Skeletal muscle satellite cell (primary cell): ENCODE results near the gene STAG1.
"Not testable (repeated sequence)": the region's sequence is repeated elsewhere in the genome, so short reads cannot be mapped to it uniquely, and the experiment has no call there.

Source experiments
- H3K27me3 ChIP-seq: 2 replicates; pipeline ENCODE4 v1.7.0; 2013; ENCODE audit warnings: low read length; ENCODE audit not compliant: control insufficient read depth, insufficient read depth
- H3K36me3 ChIP-seq: 2 replicates; pipeline ENCODE4 v1.7.0; 2013; ENCODE audit warnings: mild to moderate bottlenecking, control low read depth, low read length; ENCODE audit not compliant: insufficient read depth
- H3K4me1 ChIP-seq: 2 replicates; pipeline ENCODE4 v1.7.0; 2013; ENCODE audit warnings: low read length; ENCODE audit not compliant: control insufficient read depth, insufficient read depth
- H3K4me2 ChIP-seq: 2 replicates; pipeline ENCODE4 v1.7.0; 2013; ENCODE audit warnings: mild to moderate bottlenecking, low read length
- H3K4me3 ChIP-seq: 2 replicates; pipeline ENCODE4 v1.7.0; 2013; ENCODE audit warnings: low read length
- H3K9ac ChIP-seq: 2 replicates; pipeline ENCODE4 v1.7.0; 2013; ENCODE audit warnings: mild to moderate bottlenecking, low read depth, low read length, moderate library complexity
- H3K9me3 ChIP-seq: replicated peaks from 2 replicates; pipeline ENCODE4 v1.7.0; 2013; ENCODE audit warnings: mild to moderate bottlenecking, control low read depth, low read length

Gene STAG1

DNA sequence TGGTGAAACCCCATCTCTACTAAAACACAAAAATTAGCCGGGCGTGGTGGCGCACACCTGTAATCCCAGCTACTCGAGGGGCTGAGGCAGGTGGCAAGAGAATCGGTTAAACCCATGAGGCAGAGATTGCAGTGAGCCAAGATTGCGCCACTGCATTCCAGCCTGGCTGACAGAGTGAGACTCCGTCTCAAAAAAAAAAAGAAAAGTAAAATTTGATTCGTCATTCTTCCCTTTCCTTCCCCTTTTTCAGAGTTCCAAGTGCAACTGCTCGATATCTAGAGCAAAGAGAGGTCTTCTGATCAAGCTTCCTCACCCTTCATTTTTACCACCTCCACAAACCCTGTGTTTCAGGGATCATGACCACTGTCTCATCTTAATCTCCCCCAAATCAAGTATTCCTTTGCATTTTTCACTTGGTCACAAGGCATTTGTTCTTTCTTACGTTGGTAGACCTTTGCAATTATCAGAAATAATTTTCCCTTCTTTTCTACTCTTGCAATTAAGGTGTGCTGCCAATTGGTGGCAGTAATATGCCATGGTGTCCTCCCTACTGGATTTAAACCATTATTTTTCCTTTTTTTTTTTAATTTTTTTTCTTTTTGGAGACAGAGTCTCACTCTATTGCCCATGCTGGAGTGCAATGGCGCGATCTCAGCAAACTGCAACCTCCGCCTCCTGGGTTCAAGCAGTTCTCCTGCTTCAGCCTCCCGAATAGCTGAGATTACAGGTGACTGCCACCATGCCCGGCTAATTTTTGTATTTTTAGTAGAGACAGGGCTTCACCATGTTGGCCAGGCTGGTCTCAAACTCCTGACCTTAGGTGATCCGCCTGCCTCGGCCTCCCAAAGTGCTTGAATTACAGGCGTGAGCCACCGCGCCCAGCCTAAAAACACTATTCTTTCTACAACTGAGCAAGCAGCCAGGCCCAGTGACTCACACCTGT, 6.3 kb upstream of the STAG1 start:
- not testable (repeated sequence) for H3K4me1 ChIP-seq, H3K9ac ChIP-seq, H3K36me3 ChIP-seq, H3K4me3 ChIP-seq, H3K27me3 ChIP-seq, H3K9me3 ChIP-seq, H3K4me2 ChIP-seq

DNA sequence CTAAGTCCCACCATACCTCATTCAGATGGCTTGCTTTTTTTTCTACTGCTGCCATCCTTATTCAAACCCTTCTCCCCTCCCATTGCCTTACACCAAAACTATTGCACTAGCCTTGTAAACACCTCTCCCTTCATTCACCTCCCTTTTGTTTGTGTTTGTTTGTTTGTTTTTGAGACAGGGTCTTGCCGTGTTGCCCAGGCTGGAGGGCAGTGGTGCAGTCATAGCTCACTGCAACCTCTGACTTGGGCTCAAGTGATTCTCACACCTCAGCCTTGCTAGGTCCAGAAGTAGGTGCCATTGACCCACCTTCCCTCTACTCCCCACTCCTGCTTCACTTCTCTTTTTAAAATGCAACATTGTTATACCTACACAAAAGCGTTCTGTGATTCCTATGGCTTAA, 3.0 kb upstream of the STAG1 start:
- Histone ChIP-seq H3K4me3 (no peak overlapping the region), H3K27me3 (no peaks in the 10 kb centered on the region)

DNA sequence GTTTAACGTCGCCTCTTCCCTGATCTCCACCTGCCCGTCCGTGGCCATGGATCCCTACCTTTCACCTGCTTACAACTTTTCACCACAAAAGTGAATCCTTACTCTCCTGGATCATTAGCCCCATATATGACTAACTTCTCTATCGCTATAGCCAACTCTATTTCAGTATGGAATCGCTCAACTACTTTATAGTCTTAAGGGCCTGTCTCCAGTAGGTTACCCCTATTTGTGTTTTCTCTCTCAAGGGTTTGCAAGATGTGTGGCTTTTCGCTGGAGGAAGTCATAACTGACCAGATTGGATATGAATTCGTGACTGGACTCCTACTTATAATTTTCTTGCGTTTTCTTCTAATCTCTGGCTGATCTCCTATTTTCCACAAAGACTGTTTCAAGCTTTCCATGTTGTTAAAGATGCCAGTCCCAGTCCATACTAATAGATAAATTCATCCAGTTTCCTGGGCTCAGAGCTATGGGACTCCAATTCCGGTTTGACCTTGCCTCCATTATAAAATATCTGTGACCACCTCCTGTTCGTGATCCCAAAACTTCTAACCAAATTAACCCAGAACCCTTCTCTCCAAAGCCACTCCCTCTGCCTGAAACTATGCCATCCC, 1.3 kb upstream of the STAG1 start:
- Histone ChIP-seq H3K4me3 (peak overlapping the region; percentile 76), H3K4me2 (peak overlapping the region; percentile 92), H3K27me3 (no peaks in the 10 kb centered on the region), H3K9me3 (no peaks in the 10 kb centered on the region), H3K36me3 (no peaks in the 10 kb centered on the region), H3K4me1 (peaks cover 23% of the 10 kb centered on the region), H3K9ac (peak overlapping the region; percentile 96)

More for the DNA sequence above, 3.0 kb upstream of the STAG1 start:
- no peak overlapping the region for H3K9ac ChIP-seq
- no peaks in the 10 kb centered on the region for H3K36me3 ChIP-seq
- H3K9me3 ChIP-seq, result no peaks in the 10 kb centered on the region
- H3K4me1 ChIP-seq, result peaks cover 9% of the 10 kb centered on the region
- no peak overlapping the region for H3K4me2 ChIP-seq

DNA sequence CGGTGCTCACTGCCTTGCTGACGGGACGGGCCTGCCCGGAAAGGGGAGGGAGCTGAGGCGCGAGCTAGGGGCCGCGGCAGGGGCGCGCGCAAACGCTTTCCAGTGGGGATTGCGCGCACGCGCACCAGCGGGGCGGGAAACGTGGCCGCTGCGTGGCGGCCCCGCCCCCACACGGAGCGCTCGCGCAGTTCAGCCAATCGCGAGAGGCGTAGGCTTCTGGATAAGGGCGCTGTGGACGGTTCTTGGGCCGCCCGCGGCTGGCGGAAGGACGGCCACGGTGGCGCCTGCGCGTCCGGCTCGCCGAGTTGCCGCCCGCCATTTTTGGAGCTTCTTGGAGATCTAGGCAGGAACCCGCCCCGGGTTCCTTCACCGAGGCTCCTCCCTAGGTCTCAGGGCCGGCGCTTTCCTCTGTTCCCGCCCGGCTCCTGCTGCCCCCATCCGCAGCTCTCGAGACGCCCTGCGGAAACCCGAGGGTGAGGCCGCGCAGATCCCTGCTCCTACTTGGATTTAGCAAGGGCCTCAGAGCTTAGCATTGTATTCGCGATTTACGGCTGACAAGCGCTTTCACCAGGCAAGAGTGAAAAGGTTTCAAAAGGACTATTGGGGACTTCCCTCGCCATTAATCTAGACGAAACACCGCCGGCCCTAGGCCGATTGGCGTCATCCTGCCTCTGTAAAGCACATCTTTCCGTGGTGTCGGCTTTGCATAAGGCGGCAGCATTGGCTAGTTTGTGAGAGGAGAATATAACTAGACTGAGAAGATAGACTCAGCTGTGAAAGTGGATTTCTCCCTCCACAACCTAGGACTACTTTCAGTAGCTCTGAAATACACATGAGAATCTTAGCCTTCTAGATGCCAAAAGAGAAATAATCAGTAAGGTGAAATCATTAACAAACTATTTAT, 496 bp upstream of the STAG1 start:
- H3K9me3 ChIP-seq, result no peaks in the 10 kb centered on the region
- H3K4me2 ChIP-seq, result peak overlapping the region; percentile 92
- peak overlapping the region; percentile 76 for H3K4me3 ChIP-seq
- H3K27me3 ChIP-seq, result no peaks in the 10 kb centered on the region
- no peaks in the 10 kb centered on the region for H3K36me3 ChIP-seq
- peaks cover 23% of the 10 kb centered on the region for H3K4me1 ChIP-seq
- peak overlapping the region; percentile 96 for H3K9ac ChIP-seq

DNA sequence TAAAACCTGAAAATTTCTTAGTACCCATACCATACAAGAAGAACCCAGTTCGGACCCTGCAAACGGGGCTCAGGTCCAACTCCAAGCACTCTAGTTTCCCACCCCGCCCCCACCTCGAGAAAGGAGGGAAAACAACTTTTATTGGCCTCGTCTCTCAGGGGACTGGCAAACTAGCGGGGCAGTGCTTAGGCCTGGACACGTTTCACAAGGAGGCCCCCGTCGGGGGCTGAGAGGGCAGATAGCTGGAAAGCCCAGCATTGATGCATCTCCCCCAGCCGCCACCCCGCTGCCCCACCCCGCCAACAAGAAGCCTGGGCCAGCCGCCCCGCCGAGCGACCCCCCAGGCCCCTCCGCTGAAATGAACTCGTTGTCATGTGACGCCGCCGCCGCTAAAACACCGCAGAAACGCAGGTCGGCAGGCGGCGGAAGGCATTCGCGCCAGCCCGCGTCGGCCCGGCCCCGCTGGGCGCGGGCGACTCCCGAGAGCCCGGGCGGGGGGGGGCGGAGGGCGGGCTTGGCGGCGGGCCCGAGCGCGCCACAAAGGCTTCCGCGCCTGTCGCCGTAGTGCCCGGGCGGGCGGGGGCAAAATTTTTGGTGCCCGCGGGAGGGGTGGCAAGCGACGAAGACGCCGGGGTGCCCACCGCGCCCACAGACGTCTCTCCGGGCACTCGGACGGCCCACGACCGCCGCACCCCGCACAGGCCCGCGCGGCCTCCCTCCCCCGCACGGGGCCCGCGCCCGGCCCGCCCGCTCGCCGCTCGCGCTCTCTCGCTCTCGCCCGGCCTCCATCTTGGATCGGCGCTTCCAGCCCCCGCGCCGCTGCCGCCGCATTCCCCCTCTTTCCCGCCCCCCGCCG, 634 bp downstream of the STAG1 start:
- peak overlapping the region; percentile 86 for H3K4me2 ChIP-seq
- H3K36me3 ChIP-seq, result no peaks in the 10 kb centered on the region
- H3K9ac ChIP-seq, result peak overlapping the region; percentile 95
- no peaks in the 10 kb centered on the region for H3K27me3 ChIP-seq
- H3K4me1 ChIP-seq, result peaks cover 23% of the 10 kb centered on the region
- peak overlapping the region; percentile 74 for H3K4me3 ChIP-seq
- H3K9me3 ChIP-seq, result no peaks in the 10 kb centered on the region

DNA sequence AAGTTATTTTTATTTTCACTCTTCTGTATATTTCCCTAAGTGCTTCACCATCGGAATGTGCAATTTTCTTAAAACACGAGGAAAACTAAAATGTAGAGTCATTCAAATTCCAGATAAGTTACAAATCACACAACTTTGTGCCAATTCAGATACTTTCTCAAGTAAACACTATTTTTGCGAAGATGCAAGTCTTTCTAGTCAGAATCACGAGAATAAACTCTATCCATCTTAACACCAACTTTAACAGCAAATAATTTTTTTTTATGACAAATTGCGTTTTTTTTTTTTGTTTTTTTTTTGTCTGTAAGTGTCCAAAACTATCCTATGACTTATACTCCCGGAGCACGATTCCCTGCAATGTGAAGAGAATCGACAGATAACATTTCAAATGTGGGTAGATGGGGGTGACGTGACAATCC, 1.3 kb downstream of the STAG1 start:
- peak overlapping the region; percentile 74 for H3K4me3 ChIP-seq
- H3K36me3 ChIP-seq, result no peaks in the 10 kb centered on the region
- H3K4me2 ChIP-seq, result peak overlapping the region; percentile 86
- H3K27me3 ChIP-seq, result no peaks in the 10 kb centered on the region
- H3K9ac ChIP-seq, result peak overlapping the region; percentile 95
- peaks cover 23% of the 10 kb centered on the region for H3K4me1 ChIP-seq
- H3K9me3 ChIP-seq, result no peaks in the 10 kb centered on the region

DNA sequence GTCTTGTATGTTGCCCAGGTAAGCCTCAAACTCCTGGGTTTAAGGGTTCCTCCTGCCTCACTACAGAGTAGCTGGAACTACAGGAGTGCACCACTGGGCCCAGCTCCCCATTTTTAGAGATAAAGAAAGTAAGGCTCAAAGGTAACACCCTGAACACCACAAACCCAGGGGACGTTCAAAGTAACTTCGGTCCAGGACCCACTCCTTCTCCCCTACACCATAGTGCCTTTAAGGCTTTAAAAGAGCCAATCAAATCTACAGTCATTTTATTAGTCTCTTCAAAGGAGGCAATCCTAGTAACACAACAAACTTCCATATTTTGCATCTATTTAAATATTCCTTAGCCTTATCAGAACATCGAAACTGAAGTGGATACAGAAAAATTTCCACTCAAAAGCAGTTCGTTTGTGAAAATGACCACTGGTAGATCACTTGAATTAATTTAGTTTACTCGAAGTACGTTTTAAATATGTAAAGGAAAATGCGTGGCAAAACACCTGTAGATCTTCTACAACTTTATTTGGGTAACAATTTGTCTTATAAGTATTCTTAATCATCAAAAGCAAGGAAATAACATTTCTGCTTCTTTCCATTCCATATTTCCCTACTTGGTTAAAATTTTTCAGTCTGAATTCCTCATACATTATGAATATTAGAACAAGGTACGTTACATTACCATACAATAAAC, 1.8 kb downstream of the STAG1 start:
- Histone ChIP-seq H3K36me3 (no peaks in the 10 kb centered on the region), H3K4me1 (peaks cover 23% of the 10 kb centered on the region), H3K4me3 (peak overlapping the region; percentile 74), H3K9me3 (no peaks in the 10 kb centered on the region), H3K9ac (peak overlapping the region; percentile 95), H3K27me3 (no peaks in the 10 kb centered on the region), H3K4me2 (peak overlapping the region; percentile 86)

DNA sequence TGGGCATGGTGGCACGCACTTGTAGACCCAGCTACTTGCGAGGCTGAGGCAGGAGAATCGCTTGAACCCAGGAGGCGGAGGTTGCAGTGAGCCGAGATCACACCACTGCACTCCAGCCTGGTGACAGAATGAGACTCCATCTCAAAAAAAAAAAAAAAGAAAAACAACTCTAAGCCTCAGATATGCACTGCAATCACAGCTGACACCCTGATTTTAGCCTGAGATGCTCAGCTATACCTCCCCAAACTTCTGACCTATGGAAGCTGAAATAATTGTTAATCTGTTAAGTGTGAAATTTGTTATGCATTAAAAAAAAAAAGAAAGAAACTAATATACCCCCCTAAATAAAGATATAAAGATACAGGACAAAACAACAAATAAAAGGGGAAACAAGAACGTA, 2.6 kb downstream of the STAG1 start:
- H3K4me3 ChIP-seq, result peak overlapping the region; percentile 74

DNA sequence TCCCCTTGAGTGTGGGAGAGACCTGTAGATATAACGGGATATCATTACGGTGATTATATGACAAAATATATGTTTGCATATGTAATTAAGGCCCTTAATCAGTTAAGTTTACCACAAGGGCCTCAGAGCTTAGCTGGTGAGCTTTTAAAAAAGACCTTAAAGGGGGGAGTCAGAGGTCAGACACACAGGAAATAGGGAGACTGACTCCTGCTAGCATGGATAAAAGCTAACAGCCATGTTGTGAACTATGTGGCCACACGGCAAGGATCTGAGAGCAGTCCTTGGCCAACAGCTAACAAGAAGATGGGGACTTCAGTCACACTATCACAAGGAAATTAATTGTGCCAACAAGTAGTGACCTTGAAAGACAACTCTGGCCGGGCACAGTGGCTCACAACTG, 3.1 kb downstream of the STAG1 start:
- peak overlapping the region; percentile 24 for H3K4me3 ChIP-seq
- peaks cover 23% of the 10 kb centered on the region for H3K4me1 ChIP-seq
- H3K9me3 ChIP-seq, result no peaks in the 10 kb centered on the region
- H3K9ac ChIP-seq, result peak overlapping the region; percentile 21
- H3K36me3 ChIP-seq, result no peaks in the 10 kb centered on the region
- H3K4me2 ChIP-seq, result peak overlapping the region; percentile 86
- no peaks in the 10 kb centered on the region for H3K27me3 ChIP-seq

More for the DNA sequence above, 2.6 kb downstream of the STAG1 start:
- H3K27me3 ChIP-seq, H3K9me3 ChIP-seq, H3K36me3 ChIP-seq: not testable (repeated sequence)
- Histone ChIP-seq H3K4me2 (peak overlapping the region; percentile 86), H3K4me1 (peaks cover 23% of the 10 kb centered on the region), H3K9ac (peak overlapping the region; percentile 95)

DNA sequence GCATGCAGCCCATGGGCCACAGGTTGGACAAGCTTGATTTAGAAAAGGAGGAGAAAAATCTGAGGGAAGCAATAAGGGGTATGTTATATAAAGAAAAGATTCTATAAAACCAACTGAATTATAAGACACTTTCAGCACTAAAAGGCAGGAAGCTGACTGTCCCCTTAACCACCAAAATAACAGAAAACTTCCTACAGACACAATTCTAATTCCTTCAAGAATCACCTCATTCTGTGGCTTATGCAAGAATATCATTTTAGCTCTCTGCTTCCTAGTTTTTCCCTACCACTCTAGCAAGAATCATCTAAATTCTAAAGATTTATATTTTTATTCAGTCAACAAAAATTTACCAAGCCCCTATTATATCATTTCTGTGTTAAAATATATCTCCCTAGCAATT, 6.3 kb downstream of the STAG1 start:
- no peak overlapping the region for H3K4me2 ChIP-seq
- no peak overlapping the region for H3K4me3 ChIP-seq
- H3K36me3 ChIP-seq, result no peaks in the 10 kb centered on the region
- H3K9ac ChIP-seq, result no peak overlapping the region
- no peaks in the 10 kb centered on the region for H3K27me3 ChIP-seq
- peaks cover 27% of the 10 kb centered on the region for H3K4me1 ChIP-seq
- no peaks in the 10 kb centered on the region for H3K9me3 ChIP-seq
